H1 (cell line): ENCODE measurements around the gene SLC66A2. TPM values are rescaled to one million over a fixed set of nuclear protein-coding genes. Genes with fewer than 3 reads are reported as not detected.

ENCODE experiments used
- CTCF ChIA-PET: fragments of 300-600 bp; sonication (Branson Sonifier 250); formaldehyde crosslinking; loops from one replicate; lab custom pipeline; 2021; ENCODE audit not compliant: partially characterized antibody; lab: Charles Lee
- POLR2A ChIA-PET: fragments of 300-600 bp; sonication (Branson Sonifier 250); formaldehyde crosslinking; loops from one replicate; lab custom pipeline; 2021; ENCODE audit warnings: inconsistent platforms; ENCODE audit not compliant: partially characterized antibody; lab: Charles Lee
- DNase-seq, 2 experiments: peaks; one replicate each; pipeline versions ENCODE4 v3.0.0 to v3.0.0-alpha.2; 2010 to 2022; ENCODE audit warnings: low spot score in 2 of 2, low read depth in 1 of 2, mixed read lengths in 1 of 2
- FAIRE-seq: peaks from 2 replicates; lab custom pipeline; 2011; peaks lifted over from hg19 to GRCh38; lab: Jason Lieb, UNC
- H2AFZ ChIP-seq: 2 replicates; pipeline ENCODE4 v1.8.1; 2012; ENCODE audit warnings: low read length, inconsistent platforms
- H2AK5ac ChIP-seq: 2 replicates; pipeline ENCODE4 v1.6.1; 2013; ENCODE audit warnings: low read depth, low read length
- H2BK120ac ChIP-seq: replicated peaks from 2 replicates; pipeline ENCODE3; 2013; ENCODE audit warnings: low read depth, low read length, inconsistent platforms
- H2BK12ac ChIP-seq: 2 replicates; pipeline ENCODE4 v1.6.1; 2013; ENCODE audit warnings: low read depth, low read length
- H2BK15ac ChIP-seq: 2 replicates; pipeline ENCODE4 v1.6.1; 2013; ENCODE audit warnings: low read length
- H2BK20ac ChIP-seq: 2 replicates; pipeline ENCODE4 v1.6.1; 2013; ENCODE audit warnings: low read length
- H2BK5ac ChIP-seq: 2 replicates; pipeline ENCODE4 v1.6.1; 2013; ENCODE audit warnings: low read depth, low read length
- H3K14ac ChIP-seq: 2 replicates; pipeline ENCODE4 v1.6.1; 2013; ENCODE audit warnings: inconsistent platforms; ENCODE audit not compliant: insufficient read length
- H3K18ac ChIP-seq: 2 replicates; pipeline ENCODE4 v1.6.1; 2013; ENCODE audit warnings: low read length; ENCODE audit errors: extremely low read depth
- H3K23ac ChIP-seq: 2 replicates; pipeline ENCODE4 v1.6.1; 2013; ENCODE audit warnings: inconsistent platforms; ENCODE audit not compliant: insufficient read length
- H3K23me2 ChIP-seq: 2 replicates; pipeline ENCODE4 v1.6.1; 2013; ENCODE audit warnings: low read depth, low read length
- H3K27ac ChIP-seq: 2 replicates; pipeline ENCODE4 v1.6.1; 2011; ENCODE audit warnings: low read depth, low read length, inconsistent platforms
- H3K27me3 ChIP-seq, 4 experiments: replicated peaks in 1 of 4; 1 replicate in 1 of 4; 2 replicates in 3 of 4; pipeline versions ENCODE4 v1.6.1 to v1.8.1; 2011 to 2013; ENCODE audit warnings: low read length in 3 of 4, mild to moderate bottlenecking in 3 of 4, inconsistent platforms in 2 of 4, mixed read lengths in 2 of 4, moderate library complexity in 1 of 4; ENCODE audit not compliant: control insufficient read depth in 3 of 4, insufficient read depth in 3 of 4; ENCODE audit errors: extremely low read depth in 1 of 4
- H3K36me3 ChIP-seq, 4 experiments: 2 replicates each; pipeline versions ENCODE4 v1.6.1 to v1.8.1; 2011 to 2013; ENCODE audit warnings: mild to moderate bottlenecking in 4 of 4, low read length in 3 of 4, moderate library complexity in 2 of 4, control low read depth in 1 of 4, inconsistent platforms in 1 of 4; ENCODE audit not compliant: insufficient read depth in 4 of 4, control insufficient read depth in 2 of 4
- H3K4ac ChIP-seq: replicated peaks from 2 replicates; pipeline ENCODE3; 2013; ENCODE audit warnings: low read length, low read depth, mixed read lengths, inconsistent platforms; ENCODE audit not compliant: insufficient read length
- H3K4me1 ChIP-seq, 4 experiments: replicated peaks in 1 of 4; 1 replicate in 1 of 4; 2 replicates in 3 of 4; pipeline versions ENCODE4 v1.6.1 to v1.8.1; 2011 to 2013; ENCODE audit warnings: low read length in 3 of 4, inconsistent platforms in 2 of 4, mixed read lengths in 1 of 4; ENCODE audit not compliant: insufficient read depth in 4 of 4, control insufficient read depth in 3 of 4
- H3K4me2 ChIP-seq, 2 experiments: 2 replicates each; pipeline versions ENCODE4 v1.6.1 to v1.8.1; 2011 to 2013; ENCODE audit warnings: low read depth in 2 of 2, low read length in 2 of 2, control low read depth in 1 of 2, inconsistent platforms in 1 of 2, mild to moderate bottlenecking in 1 of 2; ENCODE audit not compliant: insufficient read depth in 1 of 2
- H3K4me3 ChIP-seq, 4 experiments: fragments of 200-600, 300-600 bp in 1 of 4; sonication (generic), shearing (Covaris generic), sonication (Bioruptor Twin) in 1 of 4; 2 replicates each; pipeline versions ENCODE4 v1.5.1 to v1.8.1; 2011 to 2016; ENCODE audit warnings: low read length in 4 of 4, low read depth in 3 of 4, control low read depth in 2 of 4, inconsistent platforms in 2 of 4, mild to moderate bottlenecking in 2 of 4, mixed read lengths in 1 of 4, moderate library complexity in 1 of 4; ENCODE audit not compliant: insufficient read depth in 2 of 4; ENCODE audit errors: extremely low read depth in 1 of 4
- H3K56ac ChIP-seq: replicated peaks from 2 replicates; pipeline ENCODE3; 2013; ENCODE audit warnings: low read depth, mild to moderate bottlenecking, mixed read lengths, low read length, inconsistent platforms; ENCODE audit not compliant: insufficient read length
- H3K79me1 ChIP-seq: 2 replicates; pipeline ENCODE4 v1.6.1; 2013; ENCODE audit warnings: low read depth, low read length, control low read depth
- H3K79me2 ChIP-seq, 2 experiments: 2 replicates each; pipeline versions ENCODE4 v1.6.1 to v1.8.1; 2012 to 2013; ENCODE audit warnings: low read length in 2 of 2, mild to moderate bottlenecking in 2 of 2, inconsistent platforms in 1 of 2; ENCODE audit not compliant: insufficient read depth in 2 of 2, control insufficient read depth in 1 of 2
- H3K9ac ChIP-seq, 4 experiments: replicated peaks in 1 of 4; 1 replicate in 1 of 4; 2 replicates in 3 of 4; pipeline versions ENCODE4 v1.6.1 to v1.8.1; 2011 to 2013; ENCODE audit warnings: low read depth in 3 of 4, low read length in 3 of 4, control low read depth in 2 of 4, mild to moderate bottlenecking in 2 of 4, moderate library complexity in 2 of 4, inconsistent platforms in 1 of 4; ENCODE audit errors: extremely low read depth in 1 of 4
- H3K9me3 ChIP-seq, 2 experiments: 2 replicates each; pipeline versions ENCODE4 v1.6.1 to v1.8.1; 2012 to 2013; ENCODE audit warnings: mild to moderate bottlenecking in 2 of 2, moderate library complexity in 2 of 2, control low read depth in 1 of 2, inconsistent platforms in 1 of 2, low read depth in 1 of 2, low read length in 1 of 2, mixed read lengths in 1 of 2; ENCODE audit not compliant: insufficient read depth in 2 of 2
- H4K20me1 ChIP-seq, 2 experiments: replicated peaks in 1 of 2; 2 replicates each; pipeline versions ENCODE3 to v1.8.1; 2011 to 2013; ENCODE audit warnings: inconsistent platforms in 2 of 2, low read length in 2 of 2, mild to moderate bottlenecking in 1 of 2; ENCODE audit not compliant: insufficient read depth in 2 of 2, control insufficient read depth in 1 of 2
- H4K5ac ChIP-seq: 2 replicates; pipeline ENCODE4 v1.6.1; 2013; ENCODE audit warnings: low read length, low read depth, mixed read lengths, inconsistent platforms; ENCODE audit not compliant: insufficient read length
- H4K8ac ChIP-seq: 2 replicates; pipeline ENCODE4 v1.8.0; 2013; ENCODE audit warnings: mild to moderate bottlenecking, moderate library complexity, low read length, inconsistent platforms; ENCODE audit not compliant: insufficient read depth; ENCODE audit errors: extremely low read depth
- H4K91ac ChIP-seq: replicated peaks from 2 replicates; pipeline ENCODE3; 2013; ENCODE audit warnings: low read length, mixed read lengths, inconsistent platforms; ENCODE audit not compliant: insufficient read length
- BRCA1 ChIP-seq: IDR thresholded peaks from 2 replicates; pipeline ENCODE4 v1.6.1; 2012; ENCODE audit warnings: low read depth, low read length, improper control_type of control experiment
- GABPA ChIP-seq: IDR thresholded peaks from 2 replicates; pipeline ENCODE4 v1.6.1; 2011; ENCODE audit warnings: mild to moderate bottlenecking, low read length, moderate library complexity, borderline replicate concordance; ENCODE audit not compliant: insufficient read depth
- HDAC6 ChIP-seq: IDR thresholded peaks from one replicate; pipeline ENCODE4 v1.7.1; 2012; ENCODE audit warnings: low read depth, mild to moderate bottlenecking, inconsistent platforms, low read length, moderate library complexity
- POLR2AphosphoS5 ChIP-seq: IDR thresholded peaks from 2 replicates; pipeline ENCODE4 v1.6.1; 2011; ENCODE audit warnings: low read depth, low read length
- RNF2 ChIP-seq: fragments of 200-900, 300-1000 bp; sonication (generic); IDR thresholded peaks from 2 replicates; pipeline ENCODE4 v1.7.1; 2016; ENCODE audit warnings: borderline replicate concordance, low read depth, mild to moderate bottlenecking, antibody characterized with exemption, low read length; ENCODE audit not compliant: poor library complexity, severe bottlenecking; ENCODE audit errors: missing control alignments
- SP4 ChIP-seq: IDR thresholded peaks from 2 replicates; pipeline ENCODE4 v1.6.1; 2012; ENCODE audit warnings: low read length, inconsistent platforms
- WGBS, 2 experiments: shearing (Covaris generic) in 1 of 2; methylation state at CpG; one replicate each; pipeline versions ENCODE4 v1.1.6 to v1.1.7; 2013 to 2015; ENCODE audit warnings: low lambda C conversion rate in 2 of 2, mixed read lengths in 2 of 2, inconsistent platforms in 1 of 2, low coverage in 1 of 2, missing lambda C conversion rate in 1 of 2; ENCODE audit not compliant: insufficient replicate concordance in 2 of 2, insufficient coverage in 1 of 2, insufficient read length in 1 of 2; ENCODE audit errors: extremely low coverage in 1 of 2, missing lambda C conversion rate in 1 of 2; 5-methylcytosine and 5-hydroxymethylcytosine counted together
- polyA plus RNA-seq, 7 experiments: library from polyadenylated mRNA; depleted of rRNA in 3 of 7; stranded (reverse) in 5 of 7; unstranded in 2 of 7; fragments of >200 nt in 5 of 7; fragments of 200-250 nt in 2 of 7; gene quantifications; 1 replicate in 5 of 7; 2 replicates in 1 of 7; 4 replicates in 1 of 7; pipeline versions ENCODE4 v1.2.1 to v1.2.3, GENCODE V29; 2011 to 2013; ENCODE audit warnings: missing spikeins in 2 of 7, mixed read lengths in 2 of 7
- total RNA-seq: library from RNA; stranded (reverse); fragmentation: NEBNext Ultra II Directional; extraction: Animal tissue kit (Norgen Biotek cat#: 25700); gene quantifications from 2 replicates; pipeline ENCODE4 v1.2.1, GENCODE V29; 2021

Gene SLC66A2
- total and polyA plus RNA-seq, 2 of the 8 experiments (the other 6 are each of a cell fraction or from before 2014, with no cell fraction given), result 15.0 to 18.9 TPM

GRCh38 chr18:79889569-79889968 lies 61.9 kb downstream of the SLC66A2 start:
- Histone ChIP-seq H2AK5ac (no peak overlapping the region), H3K14ac (no peak overlapping the region), H3K4me3 (no peak overlapping the region), H3K9me3 (peaks cover 37 to 42% of the 10 kb centered on the region in 2 experiments), H2AFZ (no peak overlapping the region), H2BK120ac (no peak overlapping the region), H2BK20ac (no peak overlapping the region), H3K4me1 (no peaks in the 10 kb centered on the region), H3K23me2 (no peaks in the 10 kb centered on the region), H3K9ac (no peak overlapping the region), H3K56ac (no peak overlapping the region), H2BK15ac (no peak overlapping the region), H4K91ac (no peak overlapping the region), H3K27ac (no peak overlapping the region), H2BK5ac (no peak overlapping the region), H3K4ac (no peak overlapping the region), H4K5ac (no peak overlapping the region), H4K8ac (no peak overlapping the region), H3K23ac (no peak overlapping the region), H3K18ac (no peak overlapping the region), H4K20me1 (no peaks in the 10 kb centered on the region), H3K79me1 (no peaks in the 10 kb centered on the region), H3K36me3 (no peaks in the 10 kb centered on the region), H3K79me2 (no peaks in the 10 kb centered on the region), H3K4me2 (no peak overlapping the region), H2BK12ac (no peak overlapping the region), H3K27me3 (0 out of 7 replicates have a peak, but pooled peaks cover 0 to 2% (median 0%) of the 10 kb centered on the region in 4 experiments)
- TF ChIP-seq HDAC6, result no peak
- no peak for TF ChIP-seq POLR2AphosphoS5
- TF ChIP-seq BRCA1, result no peak
- TF ChIP-seq GABPA, result no peak
- TF ChIP-seq RNF2, result no peak
- no peak for TF ChIP-seq SP4
- FAIRE-seq, result no peak
- CTCF ChIA-PET, result no interaction called here
- POLR2A ChIA-PET, result interaction anchor here (0.6 kb wide), 1 partner anchor 94 kb away, joined by 4 read pairs; no protein-coding TSS in a partner anchor
- no peak for DNase-seq
- 85% methylated on average over 14 of the region's 14 CpGs; no CpG with 5 or more reads in 1 of the 2 experiments for WGBS, 2 experiments
